Frontal cortex (tissue), 4 donors: ENCODE measurements around the gene NUDT16L1. TPM values are rescaled to one million over a fixed set of nuclear protein-coding genes. Genes with fewer than 3 reads are reported as not detected.

ENCODE experiments used
- DNase-seq, 2 donors: peaks; one replicate each; pipeline ENCODE4 v3.0.0; 2012; ENCODE audit warnings: low spot score in 2 of 2
- FAIRE-seq: peaks from 2 replicates; lab custom pipeline; 2012; peaks lifted over from hg19 to GRCh38; lab: Jason Lieb, UNC
- total RNA-seq: library from RNA; depleted of rRNA; stranded (reverse); fragments of >200 nt; gene quantifications from one replicate; pipeline ENCODE4 v1.2.3, GENCODE V29; 2014
- donor health status: control.
- donor health status: control.
- donor health status: control.

Gene NUDT16L1
- total RNA-seq, 1 donor from 2014 or later, result 34.6 TPM

GRCh38 chr16:4691666-4692412 is 1.5 kb upstream of the NUDT16L1 start:
- DNase-seq (no peak), FAIRE-seq (no peak)

- FAIRE-seq (no peak), DNase-seq (no peak)
These were observed 684 bp upstream of the NUDT16L1 start for GRCh38 chr16:4692460-4693295.

GRCh38 chr16:4693956-4694641 is 737 bp downstream of the NUDT16L1 start:
- no peak for FAIRE-seq
- peak; percentile 66 to 68 for DNase-seq

GRCh38 chr16:4694642-4695451 is 1.5 kb downstream of the NUDT16L1 start:
- DNase-seq (peak; percentile 64 to 68), FAIRE-seq (no peak)

- DNase-seq (peak in 1 of 2 donors; percentile 23), FAIRE-seq (no peak)
These were observed 2.3 kb downstream of the NUDT16L1 start for GRCh38 chr16:4695473-4696171.

- peak in 1 of 2 donors; percentile 29 for DNase-seq
- FAIRE-seq, result no peak
These were observed 3.0 kb downstream of the NUDT16L1 start for GRCh38 chr16:4696172-4696904.

- DNase-seq, result peak in 1 of 2 donors; percentile 17
- no peak for FAIRE-seq
These were observed 3.8 kb downstream of the NUDT16L1 start for GRCh38 chr16:4696905-4697847.

GRCh38 chr16:4697848-4698291 is 4.5 kb downstream of the NUDT16L1 start:
- no peak for DNase-seq
- no peak for FAIRE-seq

GRCh38 chr16:4698321-4699045 is 5.1 kb downstream of the NUDT16L1 start:
- FAIRE-seq (no peak), DNase-seq (no peak)

GRCh38 chr16:4699046-4699556 is 5.7 kb downstream of the NUDT16L1 start:
- DNase-seq (no peak), FAIRE-seq (no peak)

- FAIRE-seq, result no peak
- DNase-seq, result no peak
These were observed 7.1 kb downstream of the NUDT16L1 start for GRCh38 chr16:4700380-4700996.

GRCh38 chr16:4700997-4701743 is 7.8 kb downstream of the NUDT16L1 start:
- FAIRE-seq (no peak), DNase-seq (no peak)

- DNase-seq (no peak), FAIRE-seq (no peak)
These were observed 8.6 kb downstream of the NUDT16L1 start for GRCh38 chr16:4701791-4702465.

GRCh38 chr16:4702466-4702808 is 9.1 kb downstream of the NUDT16L1 start:
- no peak for DNase-seq
- FAIRE-seq, result no peak

- FAIRE-seq, result no peak
- no peak for DNase-seq
These were observed 10.5 kb downstream of the NUDT16L1 start for GRCh38 chr16:4703906-4704305.
